ELR (cell line): Measurements from ENCODE around the gene SLC46A1.
A peak's percentile ranks its signal among the peaks of the same experiment; 100 is the strongest.

ENCODE experiments used
- DNase-seq: peaks from one replicate; pipeline ENCODE4 v3.0.0-alpha.2; 2015; ENCODE audit warnings: low read depth

The SLC46A1 gene

GRCh38 chr17:28404007-28404406 is 2.0 kb downstream of the SLC46A1 start:
- DNase-seq = no peak

- no peak for DNase-seq
Observed at GRCh38 chr17:28402844-28403243, 3.2 kb downstream of the SLC46A1 start.

- DNase-seq = no peak
Observed at GRCh38 chr17:28402224-28402630, 3.8 kb downstream of the SLC46A1 start.

- no peak for DNase-seq
Observed at GRCh38 chr17:28399808-28400207, 6.2 kb downstream of the SLC46A1 start.

- DNase-seq = peak; percentile 20
Observed at GRCh38 chr17:28398280-28398981, 7.6 kb downstream of the SLC46A1 start.

- no peak for DNase-seq
Observed at GRCh38 chr17:28397687-28398279, 8.2 kb downstream of the SLC46A1 start.

- no peak for DNase-seq
Observed at GRCh38 chr17:28397275-28397674, 8.7 kb downstream of the SLC46A1 start.

- DNase-seq = no peak
Observed at GRCh38 chr17:28396635-28397239, 9.3 kb downstream of the SLC46A1 start.

- DNase-seq = no peak
Observed at GRCh38 chr17:28395968-28396367, 10.0 kb downstream of the SLC46A1 start.

GRCh38 chr17:28395426-28395825 is 10.6 kb downstream of the SLC46A1 start:
- no peak for DNase-seq

- DNase-seq = peak; percentile 44
Observed at GRCh38 chr17:28394337-28395116, 11.5 kb downstream of the SLC46A1 start.

- DNase-seq = no peak
Observed at GRCh38 chr17:28392491-28392890, 13.5 kb downstream of the SLC46A1 start.

- DNase-seq = no peak
Observed at GRCh38 chr17:28391401-28391800, 14.6 kb downstream of the SLC46A1 start.

GRCh38 chr17:28390984-28391383 is 15.0 kb downstream of the SLC46A1 start:
- no peak for DNase-seq

- DNase-seq = no peak
Observed at GRCh38 chr17:28390563-28390962, 15.4 kb downstream of the SLC46A1 start.

- DNase-seq = no peak
Observed at GRCh38 chr17:28390141-28390540, 15.9 kb downstream of the SLC46A1 start.

- no peak for DNase-seq
Observed at GRCh38 chr17:28388106-28388505, 17.9 kb downstream of the SLC46A1 start.

GRCh38 chr17:28386391-28386790 is 19.6 kb downstream of the SLC46A1 start:
- no peak for DNase-seq

- DNase-seq = no peak
Observed at GRCh38 chr17:28385406-28385805, 20.6 kb downstream of the SLC46A1 start.

- DNase-seq = no peak
Observed at GRCh38 chr17:28385037-28385400, 21.0 kb downstream of the SLC46A1 start.

- DNase-seq = no peak
Observed at GRCh38 chr17:28384281-28385036, 21.6 kb downstream of the SLC46A1 start.
